HG03095 (cell line): Measurements from ENCODE around the gene CHIC2.

Experiments
- ATAC-seq: cut with Tn5 transposase; IDR thresholded peaks from one replicate; pipeline ENCODE4 v1.9.1; 2021; ENCODE audit warnings: moderate library complexity; ENCODE audit not compliant: unreplicated experiment

CHIC2 gene

DNA sequence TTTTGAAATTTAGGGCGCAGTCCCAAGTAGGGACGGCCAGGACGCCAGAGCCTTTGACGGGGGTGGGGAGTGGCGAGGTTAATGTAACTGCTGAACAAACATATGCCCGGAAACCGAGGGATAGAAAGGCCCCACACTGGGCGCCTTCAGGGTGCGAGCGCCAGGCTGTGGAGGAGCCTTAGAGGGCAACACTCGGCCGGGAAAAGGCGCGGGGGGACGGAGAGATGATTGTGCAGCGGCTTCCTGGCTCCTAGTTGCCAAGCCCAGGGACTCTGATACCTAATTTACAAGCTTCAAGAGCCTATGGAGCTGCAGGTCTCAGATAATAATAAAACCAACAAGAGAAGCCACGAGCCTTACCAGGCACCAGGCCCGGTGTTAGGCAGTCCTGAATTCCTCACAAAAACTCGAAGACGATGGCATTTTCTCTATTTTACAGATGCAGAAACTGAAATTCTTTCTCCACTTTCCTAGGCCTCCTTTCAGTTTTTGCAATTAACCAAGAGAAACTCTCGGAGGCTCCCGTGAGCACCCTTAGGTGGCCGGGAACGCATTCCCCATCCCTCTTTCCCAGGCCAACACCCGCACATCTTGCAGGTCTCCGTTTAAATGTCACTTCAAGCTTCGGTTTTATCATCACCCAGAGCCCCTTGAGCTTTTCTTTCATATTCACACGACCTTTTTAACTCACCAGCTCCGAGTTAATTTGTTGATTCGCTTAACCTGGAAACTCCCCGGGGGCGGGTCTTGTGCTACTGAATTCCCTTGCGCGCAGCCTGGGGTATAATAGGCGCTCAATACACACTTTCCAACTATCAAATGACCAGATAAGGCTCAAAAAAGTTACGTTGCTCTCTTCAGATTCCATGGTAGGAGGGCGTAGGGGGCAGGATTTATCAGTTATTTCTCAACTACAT is 29.2 kb upstream of the CHIC2 start:
- ATAC-seq = no peak

DNA sequence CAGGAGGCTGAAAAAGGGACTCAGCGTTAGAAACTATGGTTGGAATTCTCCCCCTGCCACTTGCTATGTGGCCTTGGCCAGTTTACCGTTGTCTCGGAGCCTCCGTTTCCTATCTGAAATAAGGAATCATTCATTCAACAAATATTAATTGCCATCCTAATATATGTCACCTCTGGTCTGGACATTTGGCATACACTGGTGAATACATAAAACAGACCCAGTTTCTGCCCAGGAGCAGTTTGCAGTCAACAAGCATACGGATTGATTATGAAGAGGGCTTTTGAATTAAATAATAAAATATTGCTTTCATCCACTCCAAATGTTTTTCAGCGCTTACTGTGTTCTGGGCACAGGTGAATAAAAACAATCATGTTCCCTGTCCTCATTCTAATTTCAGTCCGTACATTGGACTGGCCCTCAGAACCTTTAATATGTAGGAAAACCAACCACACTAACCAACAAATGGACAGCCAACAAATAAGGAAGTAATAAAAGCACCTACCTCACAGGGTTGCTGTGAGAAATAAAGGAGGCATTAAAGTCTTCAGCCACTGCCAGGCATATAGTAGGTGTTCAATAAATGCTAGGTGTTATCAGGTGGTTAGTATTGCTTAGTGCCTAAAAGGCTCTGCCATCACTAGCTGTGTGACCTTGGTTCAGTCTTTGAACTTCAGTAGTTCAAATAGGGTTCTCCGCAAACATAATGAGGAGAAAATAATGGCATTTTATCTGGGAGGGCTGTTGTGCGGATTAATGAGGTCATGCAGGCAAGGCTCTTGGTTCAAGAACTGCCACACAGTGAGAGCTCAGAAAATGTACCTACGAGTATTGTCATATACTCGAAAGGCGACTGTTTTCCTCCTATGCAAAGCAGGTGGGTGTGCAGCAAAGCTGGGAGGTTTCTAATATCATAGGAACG is 28.3 kb upstream of the CHIC2 start:
- no peak for ATAC-seq

DNA sequence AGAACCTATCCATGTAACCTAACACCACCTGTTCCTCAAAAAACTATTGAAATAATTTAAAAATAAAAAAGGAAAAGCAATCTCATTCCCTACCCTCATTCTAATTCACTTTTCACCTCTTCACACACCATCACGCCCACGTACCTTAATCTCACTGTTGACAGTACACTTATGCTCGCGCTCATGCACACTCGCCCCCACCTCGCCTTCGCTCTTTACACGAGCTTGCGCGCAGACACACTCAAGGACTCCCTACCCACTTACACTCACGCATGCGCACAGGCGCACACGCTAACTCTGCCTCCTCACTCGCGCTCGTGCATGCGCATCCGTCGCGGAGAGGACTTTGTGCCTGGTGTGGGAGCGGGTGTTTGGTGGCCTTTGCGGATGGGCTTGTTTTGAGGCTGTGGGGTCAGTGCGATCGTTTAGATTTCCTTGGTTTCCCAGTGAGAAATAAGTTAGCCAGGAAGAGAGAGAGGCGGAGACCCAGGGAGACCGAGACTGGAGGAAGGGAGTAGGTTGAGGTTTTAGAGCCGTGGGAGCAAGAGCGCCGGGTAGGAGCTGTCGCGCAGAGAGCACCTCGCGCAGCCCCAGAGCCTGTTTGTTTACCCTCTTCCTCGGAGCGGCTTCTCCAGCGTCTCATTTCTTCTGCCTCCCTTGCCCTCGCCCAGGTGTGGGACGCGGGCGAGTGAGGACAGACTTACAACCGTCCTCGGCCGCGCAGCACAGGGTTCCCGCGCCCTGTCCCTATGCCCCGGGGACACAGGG is 27.4 kb upstream of the CHIC2 start:
- peak; percentile 68 for ATAC-seq

DNA sequence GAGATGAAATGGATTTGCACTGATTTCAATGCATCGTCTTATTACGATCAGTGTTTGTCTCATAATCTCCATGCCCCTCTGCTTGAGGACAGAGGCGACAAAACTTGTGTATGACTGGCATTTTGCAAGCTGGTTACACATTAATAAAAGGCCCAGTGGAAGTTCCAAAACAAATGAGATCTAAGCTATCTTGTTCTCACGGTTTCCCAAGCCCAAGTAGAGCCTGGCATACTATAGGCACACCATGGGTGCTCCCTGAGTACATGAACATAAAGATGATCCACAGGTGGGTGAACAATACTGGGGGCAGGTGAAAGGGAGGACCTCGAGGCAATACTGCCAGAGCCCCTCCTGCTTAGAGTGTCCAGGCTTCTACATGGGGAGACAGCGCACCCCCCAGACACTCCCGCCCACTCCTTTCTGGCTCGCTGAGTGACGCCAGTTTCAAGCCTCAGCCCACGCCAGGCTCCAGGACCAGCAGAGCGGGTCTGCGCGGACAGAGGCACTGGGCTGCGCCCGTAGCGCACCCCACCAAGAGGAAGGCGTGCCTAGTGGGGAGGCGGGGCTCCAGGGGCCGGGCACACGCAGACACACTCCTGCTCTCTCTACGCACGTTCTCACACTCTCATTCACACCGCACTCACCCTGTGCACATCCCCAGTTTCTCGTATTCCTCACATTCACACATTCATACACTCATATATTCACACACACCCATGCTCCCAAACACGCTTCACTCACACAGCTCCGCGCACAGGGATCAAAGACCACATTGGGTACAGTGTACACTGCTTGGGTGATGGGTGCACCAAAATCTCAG is 26.6 kb upstream of the CHIC2 start:
- peak; percentile 51 for ATAC-seq

DNA sequence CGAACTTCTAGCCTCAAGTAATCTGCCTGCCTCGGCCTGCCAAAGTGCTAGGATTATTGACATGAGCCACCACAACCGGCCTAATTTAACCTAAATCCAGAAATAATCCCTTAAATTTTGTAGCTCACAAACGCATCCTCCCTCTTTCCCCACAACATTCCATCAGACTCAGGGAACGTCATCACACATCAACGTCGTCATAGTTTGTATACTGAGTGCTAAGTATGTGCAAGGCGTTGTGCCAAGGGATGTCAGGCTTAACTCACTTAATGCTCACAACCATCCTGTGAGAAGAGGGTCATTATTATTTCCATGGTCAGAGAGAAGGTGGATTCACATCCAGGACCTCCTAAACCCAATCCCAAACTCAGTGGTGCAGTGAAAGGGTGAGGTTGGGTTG is 26.0 kb upstream of the CHIC2 start:
- no peak for ATAC-seq

DNA sequence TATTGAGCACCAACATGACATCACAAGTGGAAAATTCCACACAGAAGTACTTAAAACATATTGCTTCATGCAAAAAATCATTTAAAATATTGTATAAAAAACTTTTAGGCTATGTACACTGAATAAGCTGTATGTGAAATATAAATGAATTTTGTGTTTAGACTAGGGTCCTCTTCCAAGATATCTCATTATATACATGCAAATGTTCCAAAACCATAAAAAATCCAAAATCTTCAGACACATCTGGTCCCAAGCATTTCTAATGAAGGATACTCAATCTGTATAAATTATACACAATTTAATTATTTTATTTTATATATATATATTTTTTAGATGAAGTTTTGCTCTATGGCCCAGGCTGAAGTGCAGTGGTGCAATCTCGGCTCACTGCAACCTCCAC is 25.5 kb upstream of the CHIC2 start:
- ATAC-seq = no peak

DNA sequence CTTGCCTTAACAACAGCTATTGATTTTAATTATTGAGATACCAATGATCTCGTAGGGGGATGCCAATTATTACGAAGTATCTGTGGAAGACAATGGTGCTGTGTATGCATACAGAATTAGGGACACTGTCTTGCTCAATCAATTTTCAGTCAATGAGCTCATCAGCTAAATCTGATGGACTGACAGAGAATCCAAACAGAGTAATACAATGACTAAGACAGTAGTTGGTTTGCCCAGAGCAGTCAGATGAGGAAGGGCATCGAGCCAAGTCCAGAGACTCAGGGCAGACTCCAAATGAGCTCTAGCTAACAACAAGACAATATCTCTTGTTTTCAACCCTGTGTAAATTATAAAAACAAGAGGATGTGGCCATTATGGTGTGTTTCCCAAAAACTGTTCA is 20.9 kb upstream of the CHIC2 start:
- ATAC-seq = no peak

DNA sequence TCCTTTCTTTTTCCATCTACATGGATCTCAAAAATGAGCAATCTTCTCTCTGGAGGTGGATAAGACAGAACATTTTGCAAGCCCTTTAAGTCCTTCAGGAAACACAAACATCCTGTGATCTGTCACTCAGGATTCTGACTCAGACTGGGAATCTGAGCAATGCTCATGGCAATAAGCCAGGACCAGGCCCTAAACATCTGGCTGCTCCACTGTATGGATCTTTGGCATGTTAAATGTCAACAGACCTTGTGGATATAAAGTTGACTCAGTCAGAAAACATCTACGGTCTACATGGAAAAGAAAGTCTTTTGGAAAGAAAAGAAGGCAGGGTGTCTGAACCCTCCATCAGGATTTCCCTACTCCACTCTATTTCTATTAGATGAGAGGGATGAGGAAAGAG is 17.8 kb upstream of the CHIC2 start:
- ATAC-seq = no peak

DNA sequence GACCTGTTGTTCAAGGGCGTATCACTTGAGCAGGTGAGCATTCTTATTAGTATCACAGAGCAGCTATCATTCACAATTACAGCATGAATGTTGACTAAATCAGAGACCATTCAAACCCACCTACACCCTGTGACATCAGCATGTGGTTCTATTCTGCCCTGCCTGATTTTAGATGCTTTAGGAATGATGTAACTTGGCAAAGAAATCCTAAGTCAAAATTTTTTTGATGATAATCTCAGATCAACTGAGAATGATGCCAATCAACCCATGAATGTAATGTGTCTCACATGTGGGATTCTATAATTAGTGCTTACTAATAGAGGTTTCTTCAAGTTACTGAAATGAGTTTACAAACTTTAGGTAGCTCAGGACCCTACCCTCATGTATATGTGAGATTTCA is 13.4 kb upstream of the CHIC2 start:
- no peak for ATAC-seq

DNA sequence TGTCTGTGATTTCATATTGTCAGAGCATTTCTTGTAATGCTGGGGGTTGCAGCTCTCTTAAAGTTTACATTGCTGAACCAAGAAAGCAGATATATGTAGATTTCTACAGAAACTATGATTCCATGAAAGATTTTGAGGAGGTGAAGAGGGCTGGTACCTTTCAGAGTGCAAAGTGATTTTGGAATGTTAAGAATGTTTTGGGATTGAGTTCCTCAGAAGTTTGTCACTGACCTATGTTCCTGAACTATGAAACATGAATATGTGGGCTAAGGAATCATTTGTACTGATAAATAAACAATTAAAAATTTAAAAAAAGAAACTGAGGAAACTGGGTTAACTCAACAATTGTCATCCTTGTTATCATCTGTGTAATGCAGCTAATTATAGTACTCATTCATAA is 12.3 kb upstream of the CHIC2 start:
- no peak for ATAC-seq

DNA sequence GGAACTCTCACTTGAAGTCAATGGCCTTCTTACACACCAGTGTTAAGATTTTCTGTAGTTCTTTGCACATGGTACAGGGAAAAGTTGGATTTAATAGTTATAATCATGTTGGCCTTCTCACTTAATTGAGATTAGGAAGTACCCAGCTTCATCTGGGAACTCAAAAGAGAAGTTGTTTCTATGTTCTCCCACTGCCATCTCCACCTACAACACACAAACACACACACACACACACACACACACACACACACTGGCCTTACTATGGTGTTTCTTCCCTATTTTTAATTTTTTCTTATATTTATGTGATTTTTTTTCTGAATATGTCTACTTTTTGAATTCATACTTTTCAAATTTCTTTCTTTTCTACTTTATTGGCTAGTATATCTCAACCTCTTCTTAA is 10.0 kb upstream of the CHIC2 start:
- no peak for ATAC-seq

DNA sequence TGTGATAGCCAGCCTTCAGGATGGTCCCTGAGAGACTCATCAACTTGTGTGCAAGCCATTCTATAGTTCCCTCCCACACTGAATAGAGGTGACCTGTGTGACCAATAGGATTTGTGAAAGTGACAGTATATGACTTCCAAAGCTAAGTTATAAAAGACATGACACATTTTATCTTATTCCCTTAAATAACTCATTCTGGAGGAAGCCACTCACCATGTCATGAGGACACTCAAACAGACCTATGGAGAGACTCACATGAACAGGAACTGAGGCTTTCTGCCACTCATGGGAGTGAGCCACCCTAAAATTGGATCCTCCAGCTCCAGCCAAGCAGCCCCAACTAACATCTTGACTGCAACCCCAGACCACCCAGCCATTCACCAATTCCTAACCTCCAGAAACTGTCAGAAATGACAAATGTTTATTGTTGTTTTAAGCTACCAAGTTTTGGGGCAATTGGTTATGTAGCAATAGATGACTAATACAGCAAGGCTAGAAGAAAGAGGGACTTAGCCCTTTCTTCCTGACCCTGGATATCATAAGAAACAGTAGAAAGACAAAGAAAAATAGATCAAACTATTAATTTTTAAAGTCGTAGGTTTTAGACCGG is 9.0 kb upstream of the CHIC2 start:
- ATAC-seq = no peak

DNA sequence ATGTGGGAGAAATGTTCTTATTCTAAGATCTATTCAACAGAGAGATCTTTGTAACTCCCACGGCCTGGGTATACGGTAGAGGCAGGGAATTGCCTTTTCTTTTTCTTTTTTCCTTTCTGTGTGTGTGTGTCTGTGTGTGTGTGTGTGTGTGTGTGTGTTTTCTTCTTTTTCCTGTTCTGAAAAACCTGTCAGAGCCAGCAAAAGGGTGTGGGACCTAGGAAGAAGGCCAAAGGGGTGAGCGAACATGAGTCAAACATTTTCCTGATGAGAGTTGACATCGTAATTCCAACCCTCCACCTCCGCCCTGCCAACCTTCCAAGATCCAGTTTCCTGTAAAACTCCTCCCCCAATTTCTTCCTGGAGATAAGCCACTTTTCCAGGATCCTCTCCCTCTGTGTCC is 2.8 kb upstream of the CHIC2 start:
- ATAC-seq = no peak

DNA sequence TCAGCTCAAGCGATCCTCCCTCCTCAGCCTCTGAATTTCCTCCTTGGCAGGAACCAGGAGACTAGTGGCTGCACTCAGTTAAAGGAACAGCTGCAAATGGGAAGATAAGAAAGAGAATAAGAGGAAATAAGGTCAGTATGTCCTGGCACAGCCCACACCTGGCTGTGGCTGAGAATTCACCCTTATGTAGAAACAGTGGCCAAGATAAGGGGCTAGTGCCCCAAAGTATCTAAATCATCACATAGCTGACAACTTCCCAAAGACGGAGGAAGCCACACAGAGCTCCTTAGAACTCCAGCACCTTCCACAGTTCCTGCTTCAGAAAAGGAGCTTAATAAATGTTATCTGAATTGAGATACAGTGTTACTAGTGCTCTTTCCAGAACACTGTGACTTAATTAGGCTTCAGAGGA is 2.3 kb upstream of the CHIC2 start:
- ATAC-seq = no peak

DNA sequence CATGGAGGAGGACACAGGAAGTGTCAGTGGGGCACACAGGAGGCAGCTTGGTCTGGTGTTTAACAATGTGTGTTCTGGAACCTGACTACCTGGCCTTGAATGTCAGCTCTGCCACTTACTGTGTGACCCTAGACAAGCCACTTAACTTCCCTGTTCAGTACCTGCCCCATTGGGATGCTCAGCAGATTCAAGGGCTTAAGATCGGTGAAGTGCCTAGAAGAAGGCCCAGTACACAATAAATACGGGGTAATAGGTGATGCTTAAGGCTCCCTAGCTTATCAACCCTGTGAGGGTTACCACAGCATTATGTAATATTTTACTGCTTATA is 1.6 kb upstream of the CHIC2 start:
- no peak for ATAC-seq

DNA sequence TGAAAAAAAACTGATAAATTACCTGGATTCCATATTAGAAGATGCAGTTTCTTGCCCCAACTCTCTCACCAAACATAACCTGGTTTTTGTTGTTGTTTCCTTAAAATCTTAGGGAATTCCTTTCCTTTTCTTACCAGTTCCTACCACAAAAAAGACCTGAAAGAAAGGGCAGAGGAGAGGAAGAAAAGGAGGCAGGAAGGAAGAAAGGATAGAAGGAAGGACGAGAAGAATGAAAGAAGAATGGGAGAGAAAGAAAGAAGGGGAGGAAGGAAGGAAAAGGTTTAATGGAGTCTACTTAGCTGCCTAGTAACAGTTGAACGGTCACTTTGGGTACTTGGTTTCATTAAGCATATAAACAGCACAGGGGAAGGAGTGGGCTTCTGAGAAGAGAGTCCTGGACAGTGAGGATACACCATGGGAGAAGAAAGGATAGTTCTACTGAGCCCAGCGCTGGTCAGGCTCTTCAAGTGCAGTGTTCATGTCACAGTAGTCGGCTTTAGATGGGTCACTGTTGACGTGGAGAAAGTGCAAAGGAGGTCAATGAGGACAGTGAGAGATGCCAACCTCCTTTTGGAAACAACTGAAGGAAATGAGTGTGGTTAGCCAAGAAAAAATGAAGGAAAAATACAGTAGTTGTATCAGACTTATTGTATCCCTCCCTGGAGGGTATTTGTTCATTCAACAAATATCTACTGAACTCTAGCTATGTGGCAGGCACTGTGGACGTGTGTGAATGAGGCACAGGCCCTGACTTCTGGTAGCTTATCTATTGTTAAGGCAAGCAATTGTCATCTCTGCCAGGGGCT is 1.1 kb upstream of the CHIC2 start:
- ATAC-seq = no peak

DNA sequence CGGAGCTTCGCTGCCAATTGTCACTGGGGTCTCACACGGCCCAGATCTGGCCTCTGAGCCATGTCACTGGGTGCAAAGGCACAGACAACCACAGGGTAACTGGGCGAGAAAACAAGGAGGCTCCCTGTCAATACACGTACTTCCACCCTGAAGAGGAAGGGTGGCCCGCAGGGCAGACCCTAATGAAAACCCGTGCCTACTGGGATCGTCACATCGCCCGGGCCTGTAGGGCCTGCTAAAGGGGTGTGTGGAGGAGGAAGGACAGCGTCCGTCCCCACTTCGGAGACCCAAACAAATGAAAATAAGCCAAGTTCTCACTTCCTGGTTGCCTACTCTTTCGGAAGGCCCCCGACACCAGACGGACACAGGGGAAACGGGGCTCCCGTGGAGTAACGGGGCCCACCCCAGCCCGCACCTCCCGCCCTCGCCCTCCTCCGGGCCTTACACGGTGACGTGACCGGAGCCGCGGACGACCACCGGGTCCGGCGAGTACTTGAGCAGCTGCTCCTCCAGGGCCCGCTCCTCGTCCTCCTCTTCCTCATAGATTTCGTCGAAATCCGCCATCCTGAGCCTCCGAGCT is 578 bp downstream of the CHIC2 start:
- ATAC-seq = peak; percentile 28

DNA sequence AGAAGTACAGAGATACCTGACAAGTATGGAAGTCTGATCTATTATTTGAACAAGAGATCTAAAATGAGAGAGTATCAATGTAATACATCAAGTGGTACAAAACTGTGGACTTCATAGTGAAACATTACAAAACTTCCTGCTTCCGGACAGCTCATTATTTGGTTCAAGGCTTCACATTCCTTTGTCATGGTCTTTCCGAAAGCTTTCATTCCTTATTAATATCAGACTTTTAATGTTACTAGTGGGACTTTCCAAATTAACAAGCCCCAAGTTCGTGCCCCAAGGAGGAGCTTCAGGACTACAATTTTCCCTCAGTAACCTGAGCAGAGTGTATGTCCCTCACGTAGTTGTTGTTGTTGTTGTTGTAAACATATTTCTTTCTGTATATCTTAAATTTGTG is 1.2 kb downstream of the CHIC2 start:
- no peak for ATAC-seq

DNA sequence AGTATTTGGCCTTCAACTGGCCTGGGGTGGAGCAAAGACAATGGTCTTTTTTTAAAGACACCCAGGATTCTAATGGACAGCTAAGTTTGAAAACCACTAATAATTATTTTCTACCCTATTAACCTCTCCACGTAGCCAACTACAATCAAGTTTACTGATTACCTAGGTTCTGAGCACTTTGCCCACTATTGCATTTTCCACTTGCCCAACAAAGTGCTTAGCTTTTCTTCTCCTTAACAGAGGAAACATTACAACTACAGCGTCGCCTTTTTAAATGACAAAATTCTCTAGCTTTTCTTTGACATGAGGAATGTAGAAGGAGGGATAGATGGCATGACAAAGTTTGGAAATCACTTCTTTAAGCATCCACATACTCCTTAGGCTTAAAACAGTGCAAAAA is 2.0 kb downstream of the CHIC2 start:
- no peak for ATAC-seq
